Caco-2 (cell line): ENCODE data around the gene TLE7. TPM values are rescaled to one million over a fixed set of nuclear protein-coding genes. Genes with fewer than 3 reads are reported as not detected.

Experiments used
- Bru-seq: library from RNA; stranded (reverse); fragments of 400-500 nt; gene quantifications from one replicate; lab custom pipeline; 2021; lab: Mats Ljungman, UMichigan
- BruChase-seq, 2 experiments: library from RNA; stranded (reverse); fragments of 400-500 nt; gene quantifications; one replicate each; lab custom pipeline; 2021; lab: Mats Ljungman, UMichigan
- BruUV-seq: library from RNA; stranded (reverse); fragments of 400-500 nt; replicated peaks from 2 replicates; lab custom pipeline; 2021; lab: Mats Ljungman, UMichigan
- CTCF ChIA-PET: fragments of 300-600 bp; sonication (Branson Sonifier 250); formaldehyde crosslinking; loops from one replicate; lab custom pipeline; 2022; ENCODE audit warnings: antibody characterized with exemption; lab: Charles Lee
- POLR2A ChIA-PET: fragments of 300-600 bp; sonication (Branson Sonifier 250); formaldehyde crosslinking; loops from one replicate; lab custom pipeline; 2022; ENCODE audit warnings: antibody characterized with exemption; lab: Charles Lee
- DNase-seq, 2 experiments: peaks; one replicate each; pipeline versions ENCODE4 v3.0.0 to v3.0.0-alpha.2; 2020 to 2022
- H3K27me3 ChIP-seq: replicated peaks from 2 replicates; pipeline ENCODE4 v1.6.0; 2011; ENCODE audit warnings: low read length; ENCODE audit not compliant: control insufficient read depth, insufficient read depth
- H3K36me3 ChIP-seq: 2 replicates; pipeline ENCODE4 v1.5.1; 2011; ENCODE audit warnings: low read length; ENCODE audit not compliant: control insufficient read depth, insufficient read depth
- H3K4me1 ChIP-seq: fragments of 250-450 bp; sonication (Bioruptor Pico); 2 replicates; pipeline ENCODE4 v1.5.1; 2020; ENCODE audit warnings: mild to moderate bottlenecking
- H3K4me3 ChIP-seq: 2 replicates; pipeline ENCODE4 v1.5.1; 2011; ENCODE audit warnings: low read depth, mild to moderate bottlenecking, control low read depth, low read length
- H3K9me3 ChIP-seq: fragments of 250-450 bp; sonication (Bioruptor Pico); 2 replicates; pipeline ENCODE4 v1.5.1; 2020; ENCODE audit warnings: mild to moderate bottlenecking, moderate library complexity
- H3K27ac Mint-ChIP-seq: one replicate; pipeline ENCODE4 v1.8.0; 2022; ENCODE audit warnings: mixed read lengths; ENCODE audit not compliant: unreplicated experiment
- H3K27me3 Mint-ChIP-seq: one replicate; pipeline ENCODE4 v1.8.0; 2022; ENCODE audit warnings: mixed read lengths; ENCODE audit not compliant: insufficient read depth, unreplicated experiment
- H3K36me3 Mint-ChIP-seq: one replicate; pipeline ENCODE4 v1.8.0; 2022; ENCODE audit warnings: mild to moderate bottlenecking, mixed read lengths; ENCODE audit not compliant: insufficient read depth, unreplicated experiment
- H3K4me1 Mint-ChIP-seq: one replicate; pipeline ENCODE4 v1.8.0; 2022; ENCODE audit warnings: low read depth, mixed read lengths; ENCODE audit not compliant: unreplicated experiment
- H3K4me3 Mint-ChIP-seq: one replicate; pipeline ENCODE4 v1.8.0; 2022; ENCODE audit warnings: mild to moderate bottlenecking, moderate library complexity, mixed read lengths; ENCODE audit not compliant: unreplicated experiment
- H3K9me3 Mint-ChIP-seq: one replicate; pipeline ENCODE4 v1.8.0; 2022; ENCODE audit warnings: mixed read lengths; ENCODE audit not compliant: unreplicated experiment
- intact Hi-C: fragments of 100-400 bp; cut with micrococcal nuclease; formaldehyde crosslinking; loops from one replicate; pipeline ENCODE4 v1.10.0; 2022; ENCODE audit not compliant: unreplicated experiment
- long read RNA-seq: library from polyadenylated mRNA; stranded (forward); transcript quantifications from one replicate; pipeline ENCODE4 v2.0.0, GENCODE V29; 2022
- total RNA-seq: library from RNA; stranded (reverse); gene quantifications from 2 replicates; pipeline ENCODE4 v1.2.3, GENCODE V29; 2022
- TF ChIP-seq, protein P1 (sequence below), 2 experiments: fragments of 200-600 bp in 1 of 2; IDR thresholded peaks; 1 replicate in 1 of 2; 2 replicates in 1 of 2; pipeline versions ENCODE4 v1.5.1 to v1.8.0; 2011 to 2022; ENCODE audit warnings: antibody characterized with exemption in 1 of 2, control low read depth in 1 of 2, inconsistent platforms in 1 of 2, low read depth in 1 of 2, low read length in 1 of 2, mild to moderate bottlenecking in 1 of 2, moderate library complexity in 1 of 2; ENCODE audit not compliant: insufficient read depth in 1 of 2, severe bottlenecking in 1 of 2, unreplicated experiment in 1 of 2

Gene TLE7
- total RNA-seq = not detected in 2 replicates
- Bru-seq, nascent RNA = not detected
- BruChase-seq, experiment 1, labeled RNA remaining after a 2-hour chase = percentile 7 among the genes with signal in this experiment
- BruChase-seq, experiment 2, labeled RNA remaining after a 6-hour chase = percentile 7 among the genes with signal in this experiment
- long read RNA-seq = 0 reads

DNA sequence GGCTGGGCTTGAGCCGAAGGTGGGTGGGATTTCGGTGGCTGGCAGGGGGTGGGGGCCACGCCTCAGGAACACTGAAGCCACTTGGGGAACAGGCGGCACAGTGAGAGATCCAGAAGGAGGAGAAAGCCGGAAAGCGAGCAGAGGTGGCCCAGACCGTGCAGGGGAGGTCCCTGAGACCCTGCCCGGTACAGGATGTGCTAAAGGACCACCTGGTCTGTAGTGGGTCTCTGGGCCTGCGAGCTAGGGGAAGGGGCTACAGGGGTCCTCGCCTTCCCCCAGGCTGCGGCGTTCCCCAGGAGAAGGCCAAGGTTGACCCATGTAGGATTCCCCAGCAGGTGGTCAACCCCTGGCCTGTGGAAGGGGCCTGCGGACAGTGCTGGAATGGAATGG lies at the start of gene TLE7:
Gene TLE7, minus strand, starts transcription at position 4 of the 390 bp plus-strand sequence. CDS start 8,730 bp downstream, outside the sequence.
- H3K4me3 ChIP-seq = no peak within 1 kb of the TSS
- intact Hi-C loops = no loop called here
- H3K4me1 Mint-ChIP-seq = no peaks in the 10 kb centered on the region
- peaks cover 19% of the 10 kb centered on the region for H3K9me3 Mint-ChIP-seq
- H3K4me1 ChIP-seq = no peaks in the 10 kb centered on the region
- H3K4me3 Mint-ChIP-seq = no peak within 1 kb of the TSS
- ChIA-PET POLR2A (no interaction called here), CTCF (no interaction called here)
- BruUV-seq = no TSS peak
- H3K27ac Mint-ChIP-seq = no peak within 1 kb of the TSS
- TF ChIP-seq, protein P1, sequence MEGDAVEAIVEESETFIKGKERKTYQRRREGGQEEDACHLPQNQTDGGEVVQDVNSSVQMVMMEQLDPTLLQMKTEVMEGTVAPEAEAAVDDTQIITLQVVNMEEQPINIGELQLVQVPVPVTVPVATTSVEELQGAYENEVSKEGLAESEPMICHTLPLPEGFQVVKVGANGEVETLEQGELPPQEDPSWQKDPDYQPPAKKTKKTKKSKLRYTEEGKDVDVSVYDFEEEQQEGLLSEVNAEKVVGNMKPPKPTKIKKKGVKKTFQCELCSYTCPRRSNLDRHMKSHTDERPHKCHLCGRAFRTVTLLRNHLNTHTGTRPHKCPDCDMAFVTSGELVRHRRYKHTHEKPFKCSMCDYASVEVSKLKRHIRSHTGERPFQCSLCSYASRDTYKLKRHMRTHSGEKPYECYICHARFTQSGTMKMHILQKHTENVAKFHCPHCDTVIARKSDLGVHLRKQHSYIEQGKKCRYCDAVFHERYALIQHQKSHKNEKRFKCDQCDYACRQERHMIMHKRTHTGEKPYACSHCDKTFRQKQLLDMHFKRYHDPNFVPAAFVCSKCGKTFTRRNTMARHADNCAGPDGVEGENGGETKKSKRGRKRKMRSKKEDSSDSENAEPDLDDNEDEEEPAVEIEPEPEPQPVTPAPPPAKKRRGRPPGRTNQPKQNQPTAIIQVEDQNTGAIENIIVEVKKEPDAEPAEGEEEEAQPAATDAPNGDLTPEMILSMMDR (IDR thresholded peaks at IDR 0.05; ENCODE audit: insufficient read depth in 1 of 2, low read depth in 1 of 2, low read length in 1 of 2, severe bottlenecking in 1 of 2, unreplicated experiment in 1 of 2) = no peak
- H3K27me3 Mint-ChIP-seq = peaks cover 22% of the 10 kb centered on the region
- H3K36me3 Mint-ChIP-seq = no peaks in the 10 kb centered on the region
- DNase-seq = no peak
- no peaks in the 10 kb centered on the region for H3K27me3 ChIP-seq
- no peaks in the 10 kb centered on the region for H3K36me3 ChIP-seq
- H3K9me3 ChIP-seq = peaks cover 18% of the 10 kb centered on the region

DNA sequence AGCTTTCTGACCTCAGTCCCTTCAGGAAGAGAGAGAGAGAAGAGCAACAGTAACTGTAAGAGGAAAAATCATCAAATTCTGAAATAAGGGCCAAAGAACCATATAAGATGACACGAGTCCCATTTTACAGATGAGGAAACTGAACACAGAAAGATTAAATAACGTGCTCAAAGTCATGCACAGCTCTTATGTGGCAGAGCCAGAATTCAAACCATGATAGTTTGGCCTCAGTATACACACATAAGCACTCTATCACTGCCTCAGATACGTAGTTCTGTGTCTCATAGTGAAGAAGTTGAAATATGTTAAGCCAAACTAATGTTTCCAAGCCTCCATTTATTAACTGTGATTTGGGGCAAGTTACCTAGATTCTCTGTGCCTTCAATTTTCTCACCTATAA lies 49.2 kb upstream of the TLE7 start:
- Mint-ChIP-seq H3K27me3 (peaks cover 4% of the 10 kb centered on the region), H3K4me3 (no peak overlapping the region), H3K27ac (no peak overlapping the region), H3K36me3 (no peaks in the 10 kb centered on the region), H3K9me3 (no peaks in the 10 kb centered on the region), H3K4me1 (no peaks in the 10 kb centered on the region)
- no peaks in the 10 kb centered on the region for H3K4me1 ChIP-seq
- no TSS peak for BruUV-seq
- intact Hi-C loops = no loop called here
- no peaks in the 10 kb centered on the region for H3K27me3 ChIP-seq
- no peak for DNase-seq
- POLR2A ChIA-PET = no interaction called here
- CTCF ChIA-PET = no interaction called here
- H3K36me3 ChIP-seq = no peaks in the 10 kb centered on the region
- TF ChIP-seq, protein P1 (IDR thresholded peaks at IDR 0.05; ENCODE audit: insufficient read depth in 1 of 2, low read depth in 1 of 2, low read length in 1 of 2, severe bottlenecking in 1 of 2, unreplicated experiment in 1 of 2) = no peak
- H3K9me3 ChIP-seq = no peaks in the 10 kb centered on the region
- H3K4me3 ChIP-seq = no peak overlapping the region

DNA sequence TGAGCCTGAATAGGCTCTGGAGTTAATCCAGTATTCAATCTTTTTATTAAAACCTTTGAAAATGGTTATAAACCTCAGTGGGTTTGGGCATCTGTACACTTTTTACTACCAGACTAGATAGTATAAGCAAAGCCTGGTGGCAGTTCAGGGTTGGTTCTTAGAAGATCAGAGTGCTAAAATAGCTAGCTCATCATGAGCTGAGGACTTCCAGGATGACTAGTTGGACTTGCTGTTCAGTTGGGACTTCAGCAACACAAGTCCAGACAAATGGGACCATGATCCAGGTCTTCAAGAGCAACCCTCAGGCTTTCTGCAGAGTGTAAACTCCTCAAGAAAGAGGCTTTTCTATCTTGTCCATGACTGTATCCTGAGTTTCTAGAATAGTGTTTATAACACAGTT lies 48.5 kb upstream of the TLE7 start:
- Histone ChIP-seq H3K4me3 (no peak overlapping the region), H3K36me3 (no peaks in the 10 kb centered on the region), H3K9me3 (no peaks in the 10 kb centered on the region), H3K27me3 (no peaks in the 10 kb centered on the region), H3K4me1 (no peaks in the 10 kb centered on the region)
- Mint-ChIP-seq H3K36me3 (no peaks in the 10 kb centered on the region), H3K9me3 (no peaks in the 10 kb centered on the region), H3K4me1 (no peaks in the 10 kb centered on the region), H3K27me3 (peaks cover 4% of the 10 kb centered on the region), H3K27ac (no peak overlapping the region), H3K4me3 (no peak overlapping the region)
- no peak for DNase-seq
- BruUV-seq = no TSS peak
- intact Hi-C loops = no loop called here
- TF ChIP-seq, protein P1 (IDR thresholded peaks at IDR 0.05; ENCODE audit: insufficient read depth in 1 of 2, low read depth in 1 of 2, low read length in 1 of 2, severe bottlenecking in 1 of 2, unreplicated experiment in 1 of 2) = no peak
- POLR2A ChIA-PET = no interaction called here
- CTCF ChIA-PET = no interaction called here
